Suprapubic skin (tissue), 4 donors: ENCODE measurements around the gene ZNF124.

Experiments used
- CTCF ChIP-seq, 2 donors: fragments of 200-600 bp in 1 of 2; fragments of 450-650 bp in 1 of 2; sonication (generic) in 1 of 2; IDR thresholded peaks; one replicate each; pipeline ENCODE4 v1.5.1; 2016 to 2019; ENCODE audit warnings: antibody characterized with exemption in 2 of 2, mild to moderate bottlenecking in 1 of 2, moderate library complexity in 1 of 2
- EP300 ChIP-seq: sonication (generic); formaldehyde crosslinking; IDR thresholded peaks from one replicate; pipeline ENCODE4 v1.6.1; 2017; ENCODE audit warnings: antibody characterized with exemption
- POLR2A ChIP-seq, 2 donors: fragments of 450-650 bp; IDR thresholded peaks; one replicate each; pipeline ENCODE4 v1.6.1; 2017; ENCODE audit warnings: antibody characterized with exemption in 2 of 2, mild to moderate bottlenecking in 2 of 2, moderate library complexity in 2 of 2
- POLR2AphosphoS5 ChIP-seq, 3 donors: sonication (generic); formaldehyde crosslinking; IDR thresholded peaks; one replicate each; pipeline ENCODE4 v1.6.1; 2017; ENCODE audit warnings: antibody characterized with exemption in 3 of 3

- TF ChIP-seq CTCF (IDR thresholded peaks at IDR 0.05) (no peak), EP300 (no peak), POLR2AphosphoS5 (IDR thresholded peaks at IDR 0.05) (no peak), POLR2A (IDR thresholded peaks at IDR 0.05) (no peak)
Observed at GRCh38 chr1:247115545-247115944, 56.3 kb downstream of the ZNF124 start.
